Measurements from ENCODE around the gene EGFR.
"Not testable (repeated sequence)": the region's sequence is repeated elsewhere in the genome, so short reads cannot be mapped to it uniquely, and the experiment has no call there.

The EGFR gene

DNA sequence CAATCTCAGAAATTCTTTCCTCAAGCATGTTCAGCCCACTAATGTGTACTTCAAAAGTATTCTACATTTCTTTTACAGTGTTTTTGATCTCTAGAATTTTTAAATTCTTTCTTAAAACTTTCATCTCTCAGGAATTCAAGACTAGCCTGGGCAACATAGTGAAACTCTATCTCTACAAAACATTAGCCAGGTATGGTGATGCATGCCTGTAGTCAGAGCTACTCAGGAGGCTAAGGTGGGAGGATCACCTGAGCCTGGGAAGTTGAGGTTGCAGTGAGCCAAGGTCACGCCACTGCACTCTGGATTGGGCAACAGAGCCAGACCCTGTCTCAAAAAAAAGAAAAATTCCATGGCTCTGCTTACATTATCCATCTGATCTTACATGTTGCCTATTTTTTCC, 5.0 kb upstream of the EGFR start:
- no peak for DNase-seq (ENCODE audit: low read depth, low spot score)

GRCh38 chr7:55016061-55016745, 2.6 kb upstream of the EGFR start:
- DNase-seq (ENCODE audit: low read depth, low spot score), result no peak

GRCh38 chr7:55016746-55017090, 2.1 kb upstream of the EGFR start:
- no peak for DNase-seq (ENCODE audit: low read depth, low spot score)

DNA sequence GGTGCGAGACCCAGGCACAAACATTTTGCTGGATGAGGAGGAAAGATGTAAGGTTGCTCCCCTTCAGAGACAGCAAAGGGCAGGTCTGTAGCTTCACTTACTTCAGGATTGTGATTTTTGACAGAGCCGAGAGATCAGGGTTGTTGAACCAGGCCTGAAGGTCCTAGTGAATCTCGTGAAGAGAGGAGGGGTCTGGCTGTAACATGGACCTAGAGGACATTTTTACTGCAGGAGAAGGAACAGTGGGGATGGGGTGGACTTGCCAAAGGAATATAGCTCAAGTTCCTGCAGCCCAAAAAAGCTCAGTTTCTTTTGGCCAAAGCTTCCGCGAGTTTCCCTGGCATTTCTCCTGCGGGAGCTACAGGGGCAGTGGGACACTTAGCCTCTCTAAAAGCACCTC, 976 bp upstream of the EGFR start:
- no peak for DNase-seq (ENCODE audit: low read depth, low spot score)

DNA sequence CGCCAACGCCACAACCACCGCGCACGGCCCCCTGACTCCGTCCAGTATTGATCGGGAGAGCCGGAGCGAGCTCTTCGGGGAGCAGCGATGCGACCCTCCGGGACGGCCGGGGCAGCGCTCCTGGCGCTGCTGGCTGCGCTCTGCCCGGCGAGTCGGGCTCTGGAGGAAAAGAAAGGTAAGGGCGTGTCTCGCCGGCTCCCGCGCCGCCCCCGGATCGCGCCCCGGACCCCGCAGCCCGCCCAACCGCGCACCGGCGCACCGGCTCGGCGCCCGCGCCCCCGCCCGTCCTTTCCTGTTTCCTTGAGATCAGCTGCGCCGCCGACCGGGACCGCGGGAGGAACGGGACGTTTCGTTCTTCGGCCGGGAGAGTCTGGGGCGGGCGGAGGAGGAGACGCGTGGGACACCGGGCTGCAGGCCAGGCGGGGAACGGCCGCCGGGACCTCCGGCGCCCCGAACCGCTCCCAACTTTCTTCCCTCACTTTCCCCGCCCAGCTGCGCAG, 424 bp downstream of the EGFR start:
- DNase-seq (ENCODE audit: low read depth, low spot score), result no peak

DNA sequence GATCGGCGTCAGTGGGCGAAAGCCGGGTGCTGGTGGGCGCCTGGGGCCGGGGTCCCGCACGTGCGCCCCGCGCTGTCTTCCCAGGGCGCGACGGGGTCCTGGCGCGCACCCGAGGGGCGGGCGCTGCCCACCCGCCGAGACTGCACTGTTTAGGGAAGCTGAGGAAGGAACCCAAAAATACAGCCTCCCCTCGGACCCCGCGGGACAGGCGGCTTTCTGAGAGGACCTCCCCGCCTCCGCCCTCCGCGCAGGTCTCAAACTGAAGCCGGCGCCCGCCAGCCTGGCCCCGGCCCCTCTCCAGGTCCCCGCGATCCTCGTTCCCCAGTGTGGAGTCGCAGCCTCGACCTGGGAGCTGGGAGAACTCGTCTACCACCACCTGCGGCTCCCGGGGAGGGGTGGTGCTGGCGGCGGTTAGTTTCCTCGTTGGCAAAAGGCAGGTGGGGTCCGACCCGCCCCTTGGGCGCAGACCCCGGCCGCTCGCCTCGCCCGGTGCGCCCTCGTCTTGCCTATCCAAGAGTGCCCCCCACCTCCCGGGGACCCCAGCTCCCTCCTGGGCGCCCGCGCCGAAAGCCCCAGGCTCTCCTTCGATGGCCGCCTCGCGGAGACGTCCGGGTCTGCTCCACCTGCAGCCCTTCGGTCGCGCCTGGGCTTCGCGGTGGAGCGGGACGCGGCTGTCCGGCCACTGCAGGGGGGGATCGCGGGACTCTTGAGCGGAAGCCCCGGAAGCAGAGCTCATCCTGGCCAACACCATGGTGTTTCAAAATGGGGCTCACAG, 1.1 kb downstream of the EGFR start:
- no peak for DNase-seq (ENCODE audit: low read depth, low spot score)

DNA sequence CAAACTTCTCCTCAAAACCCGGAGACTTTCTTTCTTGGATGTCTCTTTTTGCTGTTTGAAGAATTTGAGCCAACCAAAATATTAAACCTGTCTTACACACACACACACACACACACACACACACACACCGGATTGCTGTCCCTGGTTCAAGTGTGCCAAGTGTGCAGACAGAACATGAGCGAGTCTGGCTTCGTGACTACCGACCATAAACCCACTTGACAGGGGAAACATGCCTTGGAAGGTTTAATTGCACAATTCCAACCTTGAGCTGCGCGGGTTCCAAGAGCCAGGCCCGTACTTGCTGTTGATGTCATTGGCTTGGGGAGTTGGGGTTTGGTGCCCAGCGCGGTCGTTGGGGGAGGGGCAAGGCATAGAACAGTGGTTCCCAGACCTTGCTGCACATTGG, 1.7 kb downstream of the EGFR start:
- no peak for DNase-seq (ENCODE audit: low read depth, low spot score)

GRCh38 chr7:55021053-55021452, 2.2 kb downstream of the EGFR start:
- no peak for DNase-seq (ENCODE audit: low read depth, low spot score)

- no peak for DNase-seq (ENCODE audit: low read depth, low spot score)
Observed at GRCh38 chr7:55022002-55022985, 3.5 kb downstream of the EGFR start.

DNA sequence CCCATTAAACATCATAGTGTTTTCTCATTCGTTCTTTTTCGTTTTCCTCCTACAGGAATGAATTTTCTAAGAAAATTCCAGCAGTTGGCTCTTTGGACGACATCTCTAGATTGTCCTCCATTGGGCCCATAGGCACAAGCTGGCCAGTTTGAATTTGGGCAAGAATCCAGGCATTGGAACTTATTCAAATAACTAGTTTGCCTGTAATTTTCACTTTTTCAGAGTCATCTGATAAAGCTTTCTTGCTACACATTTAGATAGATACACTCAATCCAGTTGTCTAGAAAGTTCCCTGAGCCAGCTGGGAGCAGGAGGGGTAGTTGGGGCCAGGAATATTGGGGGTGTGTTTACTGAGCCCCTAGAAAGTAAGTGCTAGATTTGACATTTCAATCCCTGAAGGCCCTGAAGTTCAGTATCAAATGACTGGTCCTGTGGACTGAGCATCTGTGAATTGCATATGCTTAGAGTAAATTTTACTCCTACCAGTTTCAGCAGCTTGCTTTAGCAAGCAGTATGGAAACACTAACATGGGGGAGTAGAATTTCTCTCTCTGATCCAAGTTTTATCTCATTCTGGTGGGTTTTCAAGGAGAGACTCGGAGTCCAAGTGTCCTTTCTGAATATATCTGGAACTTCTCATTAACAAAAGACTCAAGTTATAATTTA, 5.2 kb downstream of the EGFR start:
- no peak for DNase-seq (ENCODE audit: low read depth, low spot score)

- no peak for DNase-seq (ENCODE audit: low read depth, low spot score)
Observed at GRCh38 chr7:55024776-55025175, 6.0 kb downstream of the EGFR start.

DNA sequence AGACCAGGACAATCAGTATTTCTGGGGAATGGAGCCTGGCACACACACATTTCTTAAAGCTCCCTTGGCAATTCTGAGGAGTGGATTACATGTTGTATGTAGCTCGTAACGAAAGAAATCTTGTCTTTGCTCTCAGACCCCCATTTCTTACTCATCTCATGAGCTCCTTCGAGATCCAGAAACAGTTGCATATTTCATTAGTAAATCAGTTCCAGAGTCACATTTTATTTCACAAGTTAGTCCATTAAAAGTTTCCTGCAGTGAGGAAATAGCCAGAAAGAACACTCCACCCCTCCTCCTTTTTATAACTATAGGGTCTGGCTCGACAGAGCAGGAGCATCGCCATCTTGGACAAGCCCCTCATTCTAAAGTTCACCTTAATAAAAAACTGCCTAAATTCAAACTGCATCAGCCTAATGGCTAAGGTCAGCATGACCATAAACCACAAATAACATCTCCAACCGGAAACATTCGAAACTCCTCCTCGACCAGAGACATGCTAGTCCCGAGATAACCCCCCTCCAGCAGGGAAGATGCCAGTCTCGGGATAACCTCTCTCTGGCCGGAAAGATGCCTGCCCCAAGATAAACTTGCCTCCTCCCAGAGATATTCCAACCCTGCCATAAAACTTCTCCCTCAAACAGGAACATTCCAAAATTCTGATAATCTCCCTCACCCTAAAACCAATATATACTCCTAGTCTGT, 7.4 kb downstream of the EGFR start:
- no peak for DNase-seq (ENCODE audit: low read depth, low spot score)

GRCh38 chr7:55026867-55027490, 8.2 kb downstream of the EGFR start:
- DNase-seq (ENCODE audit: low read depth, low spot score), result no peak

- no peak for DNase-seq (ENCODE audit: low read depth, low spot score)
Observed at GRCh38 chr7:55028011-55028410, 9.2 kb downstream of the EGFR start.

- no peak for DNase-seq (ENCODE audit: low read depth, low spot score)
Observed at GRCh38 chr7:55030314-55030713, 11.5 kb downstream of the EGFR start.

GRCh38 chr7:55031075-55031474, 12.3 kb downstream of the EGFR start:
- no peak for DNase-seq (ENCODE audit: low read depth, low spot score)

GRCh38 chr7:55032069-55032699, 13.4 kb downstream of the EGFR start:
- DNase-seq (ENCODE audit: low read depth, low spot score), result no peak

- no peak for DNase-seq (ENCODE audit: low read depth, low spot score)
Observed at GRCh38 chr7:55033236-55033846, 14.5 kb downstream of the EGFR start.

DNA sequence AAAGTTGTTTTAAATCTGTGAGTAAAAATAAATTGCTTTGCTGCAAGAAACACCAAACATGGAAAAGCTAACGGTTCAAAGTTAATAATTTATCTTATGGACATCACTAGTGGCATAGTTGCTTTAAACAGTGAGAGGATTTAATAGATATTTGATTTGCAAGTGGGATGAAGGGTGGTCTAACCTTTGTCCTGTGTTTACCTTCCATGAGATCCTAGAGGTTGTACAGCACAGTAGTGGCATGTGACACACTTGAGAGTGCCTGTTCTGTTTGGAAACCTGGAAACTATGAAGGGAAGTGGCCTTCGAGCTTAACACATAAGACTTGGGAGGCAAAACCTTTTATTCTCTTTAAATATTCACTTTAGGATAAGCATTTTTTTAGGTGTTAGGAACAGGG, 16.0 kb downstream of the EGFR start:
- DNase-seq (ENCODE audit: low read depth, low spot score), result no peak

DNA sequence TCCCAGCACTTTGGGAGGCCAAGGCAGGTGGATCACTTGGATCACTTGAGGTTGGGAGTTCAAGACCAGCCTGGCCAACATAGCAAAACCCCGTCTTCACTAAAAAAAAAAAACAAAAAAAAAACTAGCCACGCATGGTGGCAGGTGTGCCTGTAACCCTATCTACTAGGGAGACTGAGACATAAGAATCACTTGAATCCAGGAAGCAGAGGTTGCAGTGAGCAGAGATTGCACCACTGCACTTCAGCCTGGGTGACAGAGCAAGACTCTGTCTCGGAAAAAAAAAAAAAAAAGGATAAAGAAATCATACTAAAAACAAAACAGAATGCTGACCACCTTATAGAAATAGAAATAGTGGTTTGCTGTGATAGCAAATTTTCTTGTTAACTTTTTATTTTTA, 16.6 kb downstream of the EGFR start:
- not testable (repeated sequence) for DNase-seq (ENCODE audit: low read depth, low spot score)

Data from smooth muscle cell of the brain vasculature (primary cell).